HG03095 (cell line): Measurements from ENCODE around the gene ARSJ.

Experiments
- ATAC-seq: cut with Tn5 transposase; IDR thresholded peaks from one replicate; pipeline ENCODE4 v1.9.1; 2021; ENCODE audit warnings: moderate library complexity; ENCODE audit not compliant: unreplicated experiment

ARSJ gene

GRCh38 chr4:113990886-113991285 is 11.4 kb upstream of the ARSJ start:
- ATAC-seq = no peak

GRCh38 chr4:113987382-113987941 is 8.0 kb upstream of the ARSJ start:
- no peak for ATAC-seq

GRCh38 chr4:113982181-113982580 is 2.7 kb upstream of the ARSJ start:
- no peak for ATAC-seq

GRCh38 chr4:113981591-113981990 is 2.1 kb upstream of the ARSJ start:
- ATAC-seq = no peak

GRCh38 chr4:113979905-113980615 is 613 bp upstream of the ARSJ start:
- no peak for ATAC-seq

GRCh38 chr4:113978561-113979147 is 793 bp downstream of the ARSJ start:
- no peak for ATAC-seq

GRCh38 chr4:113978105-113978504 is 1.3 kb downstream of the ARSJ start:
- no peak for ATAC-seq

GRCh38 chr4:113977526-113977855 is 2.0 kb downstream of the ARSJ start:
- no peak for ATAC-seq

GRCh38 chr4:113976741-113977525 is 2.5 kb downstream of the ARSJ start:
- no peak for ATAC-seq

GRCh38 chr4:113975578-113975977 is 3.9 kb downstream of the ARSJ start:
- ATAC-seq = no peak

GRCh38 chr4:113974467-113974866 is 5.0 kb downstream of the ARSJ start:
- ATAC-seq = no peak

GRCh38 chr4:113973345-113973744 is 6.1 kb downstream of the ARSJ start:
- no peak for ATAC-seq

- ATAC-seq = no peak
Measured at GRCh38 chr4:113972781-113973180, 6.7 kb downstream of the ARSJ start.

GRCh38 chr4:113971706-113972360 is 7.6 kb downstream of the ARSJ start:
- ATAC-seq = no peak

- no peak for ATAC-seq
Measured at GRCh38 chr4:113969709-113970334, 9.6 kb downstream of the ARSJ start.

GRCh38 chr4:113968473-113968872 is 11.0 kb downstream of the ARSJ start:
- ATAC-seq = no peak

GRCh38 chr4:113967687-113968086 is 11.8 kb downstream of the ARSJ start:
- ATAC-seq = no peak

- ATAC-seq = no peak
Measured at GRCh38 chr4:113962719-113963265, 16.7 kb downstream of the ARSJ start.

- ATAC-seq = no peak
Measured at GRCh38 chr4:113962016-113962347, 17.5 kb downstream of the ARSJ start.

- ATAC-seq = no peak
Measured at GRCh38 chr4:113960684-113961321, 18.6 kb downstream of the ARSJ start.
